ENCODE measurements around the gene GNB1L.

DNA sequence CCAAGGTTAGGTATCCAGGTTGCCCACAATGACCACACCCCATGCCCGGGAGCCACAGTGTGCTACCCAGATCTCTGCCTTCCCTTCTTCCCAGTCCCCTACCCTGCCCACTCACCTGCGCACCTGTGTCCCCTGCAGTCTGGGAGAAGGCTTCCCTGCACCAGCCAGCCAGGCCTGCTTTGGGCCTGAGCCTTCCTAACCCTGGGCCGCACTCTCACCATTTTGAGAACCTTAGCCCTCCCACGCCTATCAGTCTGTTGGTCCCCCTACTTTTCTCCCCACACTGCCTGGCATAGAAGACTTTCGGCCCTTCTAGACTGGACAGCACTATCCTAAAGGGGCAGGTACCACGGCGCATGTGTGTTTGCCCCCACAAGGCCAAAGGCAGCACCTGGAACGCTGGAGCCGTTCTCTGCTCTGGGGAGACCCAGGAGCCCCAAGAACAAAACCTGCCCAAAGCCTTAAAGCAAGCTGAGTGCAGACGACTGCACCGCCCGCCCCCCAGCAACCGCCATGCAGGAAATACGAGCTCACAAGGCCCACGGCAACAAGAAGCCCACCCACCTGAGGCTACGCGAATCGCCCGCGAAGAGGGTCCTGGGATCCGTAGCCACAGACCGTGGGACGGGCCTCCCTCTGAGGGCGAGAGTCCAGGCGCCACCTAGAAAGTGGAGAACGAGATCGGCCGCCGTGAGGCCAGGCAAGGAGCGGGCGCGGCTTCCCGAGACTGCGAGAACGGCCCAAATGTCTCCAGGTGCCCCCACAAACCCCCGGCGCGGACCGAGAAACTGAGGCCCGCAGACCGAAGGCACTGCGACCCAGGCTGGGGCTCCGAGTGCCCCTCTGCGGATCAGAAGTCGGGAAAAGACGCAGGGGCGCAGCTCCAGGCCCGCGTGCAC, 546 bp downstream of the GNB1L start:
- TF ChIP-seq ZNF274 (IDR thresholded peaks at IDR 0.05; ENCODE audit: low read depth, low read length) (no peak), YY1 (IDR thresholded peaks at IDR 0.05; ENCODE audit: insufficient read depth, insufficient read length) (no peak)

All from NT2/D1 (cell line).